OCI-LY1 (cell line): ENCODE results near the gene LRP2.

ENCODE experiments used
- EZH2 ChIP-seq: fragments of 200-600 bp; sonication (generic), shearing (Covaris generic); IDR thresholded peaks from 2 replicates; pipeline ENCODE4 v1.8.0; 2017; ENCODE audit warnings: borderline replicate concordance, mixed run types, mild to moderate bottlenecking, antibody characterized with exemption, low read length, moderate library complexity, mixed read lengths
- TF ChIP-seq, protein P1 (sequence below): fragments of 200-600 bp; sonication (generic), shearing (Covaris generic); IDR thresholded peaks from 2 replicates; pipeline ENCODE4 v1.5.1; 2017; ENCODE audit warnings: mild to moderate bottlenecking, antibody characterized with exemption, low read length, moderate library complexity, mixed read lengths

DNA sequence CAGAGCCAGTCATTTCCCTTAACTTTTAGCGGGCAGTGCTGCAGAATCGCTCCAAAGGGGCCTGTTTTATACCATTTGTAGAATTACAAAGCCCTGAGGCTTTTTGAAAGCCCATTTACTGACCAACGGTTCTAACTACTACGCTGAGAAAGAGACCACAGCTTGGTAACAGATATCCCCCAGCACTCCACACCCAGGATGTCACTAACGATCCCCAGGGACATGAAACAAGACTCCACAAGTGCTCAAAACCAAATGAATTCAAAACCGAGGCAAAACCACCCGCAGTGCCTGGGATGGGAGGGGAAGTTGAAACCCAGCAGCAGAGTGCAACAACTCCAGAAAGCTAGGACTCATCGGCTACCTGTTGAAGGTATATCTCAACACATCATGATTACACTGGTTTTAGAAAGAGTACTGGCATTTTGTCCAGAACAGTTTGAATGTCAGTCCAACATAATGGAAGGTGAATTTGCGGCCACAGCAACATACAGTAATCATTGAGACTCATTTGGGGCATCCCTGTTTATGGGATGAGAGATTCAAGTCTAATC lies 33.6 kb upstream of the LRP2 start:
- TF ChIP-seq, protein P1, sequence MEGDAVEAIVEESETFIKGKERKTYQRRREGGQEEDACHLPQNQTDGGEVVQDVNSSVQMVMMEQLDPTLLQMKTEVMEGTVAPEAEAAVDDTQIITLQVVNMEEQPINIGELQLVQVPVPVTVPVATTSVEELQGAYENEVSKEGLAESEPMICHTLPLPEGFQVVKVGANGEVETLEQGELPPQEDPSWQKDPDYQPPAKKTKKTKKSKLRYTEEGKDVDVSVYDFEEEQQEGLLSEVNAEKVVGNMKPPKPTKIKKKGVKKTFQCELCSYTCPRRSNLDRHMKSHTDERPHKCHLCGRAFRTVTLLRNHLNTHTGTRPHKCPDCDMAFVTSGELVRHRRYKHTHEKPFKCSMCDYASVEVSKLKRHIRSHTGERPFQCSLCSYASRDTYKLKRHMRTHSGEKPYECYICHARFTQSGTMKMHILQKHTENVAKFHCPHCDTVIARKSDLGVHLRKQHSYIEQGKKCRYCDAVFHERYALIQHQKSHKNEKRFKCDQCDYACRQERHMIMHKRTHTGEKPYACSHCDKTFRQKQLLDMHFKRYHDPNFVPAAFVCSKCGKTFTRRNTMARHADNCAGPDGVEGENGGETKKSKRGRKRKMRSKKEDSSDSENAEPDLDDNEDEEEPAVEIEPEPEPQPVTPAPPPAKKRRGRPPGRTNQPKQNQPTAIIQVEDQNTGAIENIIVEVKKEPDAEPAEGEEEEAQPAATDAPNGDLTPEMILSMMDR: no peak
- TF ChIP-seq EZH2: no peak
